Small intestine (tissue), 16 donors: Measurements from ENCODE around the gene ABCD3. TPM values are rescaled to one million over a fixed set of nuclear protein-coding genes. Genes with fewer than 3 reads are reported as not detected.
"Not testable (repeated sequence)": the region's sequence is repeated elsewhere in the genome, so short reads cannot be mapped to it uniquely, and the experiment has no call there.

Source experiments
- DNase-seq, 2 donors: peaks; one replicate each; pipeline versions ENCODE4 v3.0.0 to v3.0.0-alpha.2; 2013
- FAIRE-seq: peaks from 2 replicates; lab custom pipeline; 2012; peaks lifted over from hg19 to GRCh38; lab: Jason Lieb, UNC
- H3K27ac ChIP-seq, 3 donors: one replicate each; pipeline ENCODE4 v1.5.1; 2013; ENCODE audit warnings: low read length in 2 of 3, mild to moderate bottlenecking in 2 of 3, control low read depth in 1 of 3, inconsistent platforms in 1 of 3, low read depth in 1 of 3, moderate library complexity in 1 of 3
- H3K27me3 ChIP-seq, 3 donors: one replicate each; pipeline ENCODE4 v1.6.1; 2013; ENCODE audit warnings: low read length in 3 of 3, inconsistent platforms in 1 of 3; ENCODE audit not compliant: control insufficient read depth in 3 of 3, insufficient read depth in 3 of 3
- H3K36me3 ChIP-seq, 3 donors: one replicate each; pipeline ENCODE4 v1.6.1; 2013; ENCODE audit warnings: low read length in 3 of 3, inconsistent platforms in 1 of 3, low read depth in 1 of 3, mild to moderate bottlenecking in 1 of 3, moderate library complexity in 1 of 3; ENCODE audit not compliant: control insufficient read depth in 3 of 3, insufficient read depth in 2 of 3
- H3K4me1 ChIP-seq, 3 donors: one replicate each; pipeline ENCODE4 v1.6.1; 2013; ENCODE audit warnings: low read length in 2 of 3, inconsistent platforms in 1 of 3, low read depth in 1 of 3, mild to moderate bottlenecking in 1 of 3, moderate library complexity in 1 of 3; ENCODE audit not compliant: control insufficient read depth in 3 of 3, insufficient read depth in 2 of 3
- H3K4me3 ChIP-seq, 3 donors: one replicate each; pipeline ENCODE4 v1.5.1; 2013; ENCODE audit warnings: low read length in 3 of 3, control low read depth in 1 of 3, inconsistent platforms in 1 of 3, low read depth in 1 of 3, mild to moderate bottlenecking in 1 of 3, moderate library complexity in 1 of 3
- H3K9me3 ChIP-seq, 2 donors: one replicate each; pipeline ENCODE4 v1.6.1; 2013; ENCODE audit warnings: low read depth in 1 of 2, low read length in 1 of 2; ENCODE audit not compliant: control insufficient read depth in 2 of 2, insufficient read depth in 1 of 2
- WGBS, 3 donors: extraction: QIAGEN DNeasy Blood & Tissue Kit; methylation state at CpG; one replicate each; pipeline ENCODE4 v1.1.7; 2013; 5-methylcytosine and 5-hydroxymethylcytosine counted together
- long read RNA-seq, 10 donors: transcript quantifications; one replicate each; lab custom pipeline, GENCODE V29; 2026
- polyA plus RNA-seq, 4 donors: library from polyadenylated mRNA; stranded (reverse) in 3 of 4; unstranded in 1 of 4; fragments of 200-250 nt in 3 of 4; fragments of 120-200 nt in 1 of 4; gene quantifications; one replicate each; pipeline versions ENCODE4 v1.2.1 to v1.2.3, GENCODE V29; 2013
- donor health status: healthy with polysubstance abuse.
- donor health status: control.
- donor health status: control.
- donor health status: Bipolar disorder and iron deficiency.
- donor health status: healthy.

ABCD3 gene
- 10 to 100 TPM; 31.3 to 58.6 (median 38.2) TPM for polyA plus RNA-seq
- long read RNA-seq, donor 1 = 0 reads
- long read RNA-seq, donor 2, partial matches to known transcripts = 0 of 2 reads
- long read RNA-seq, donor 2, other reads (novel, unspliced or antisense) = 0 of 2 reads
- long read RNA-seq, donor 3, partial matches to known transcripts = 7 of 7 reads
- long read RNA-seq, donor 3, other reads (novel, unspliced or antisense) = 0 of 7 reads
- long read RNA-seq, donor 4 = 0 reads
- long read RNA-seq, donor 5 = 0 reads
- long read RNA-seq, donor 6, partial matches to known transcripts = 0 of 2 reads
- long read RNA-seq, donor 6, other reads (novel, unspliced or antisense) = 0 of 2 reads
- long read RNA-seq, donor 7 = 0 reads
- long read RNA-seq, donor 8, partial matches to known transcripts = 0 of 1 reads
- long read RNA-seq, donor 8, other reads (novel, unspliced or antisense) = 0 of 1 reads
- long read RNA-seq, donor 9, partial matches to known transcripts = 0 of 3 reads
- long read RNA-seq, donor 9, other reads (novel, unspliced or antisense) = 0 of 3 reads
- long read RNA-seq, donor 10, transcript ABCD3-202 (23 exons, 3,538 nt) = major isoform, 9 of 9 reads
- long read RNA-seq, donor 10, partial matches to known transcripts = 0 of 9 reads
- long read RNA-seq, donor 10, other reads (novel, unspliced or antisense) = 0 of 9 reads

- Histone ChIP-seq H3K4me3 (peak within 1 kb of the TSS; percentile 74 to 98 (median 87)), H3K27me3 (no peaks in the 10 kb centered on the region), H3K9me3 (no peaks in the 10 kb centered on the region), H3K36me3 (no peaks in the 10 kb centered on the region), H3K27ac (peak within 1 kb of the TSS; percentile 78 to 97 (median 91)), H3K4me1 (peaks cover 0 to 10% (median 8%) of the 10 kb centered on the region in 3 donors)
- FAIRE-seq (no peak), DNase-seq (peak; percentile 97 to 99)
- WGBS, 3 donors = 0 to 1% (median 0%) methylated on average over 23 to 84 of the region's 84 CpGs
Observed at GRCh38 chr1:94417978-94418663, at the start of gene ABCD3. TSS of gene ABCD3 (plus strand) at chr1:94418389. CDS start at chr1:94418479, 90 bp downstream.

GRCh38 chr1:94372771-94373170 lies 45.4 kb upstream of the ABCD3 start:
- H3K36me3 ChIP-seq, H3K4me3 ChIP-seq, H3K27ac ChIP-seq, H3K27me3 ChIP-seq, FAIRE-seq, DNase-seq, H3K4me1 ChIP-seq, H3K9me3 ChIP-seq: not testable (repeated sequence)

GRCh38 chr1:94373311-94373710 lies 44.9 kb upstream of the ABCD3 start:
- H3K36me3 ChIP-seq, H3K27me3 ChIP-seq, FAIRE-seq, DNase-seq, H3K4me3 ChIP-seq, H3K27ac ChIP-seq, H3K9me3 ChIP-seq, H3K4me1 ChIP-seq: not testable (repeated sequence)
- 54 to 70% (median 69%) methylated on average over 2 of the region's 2 CpGs for WGBS, 3 donors

- H3K9me3 ChIP-seq, H3K27ac ChIP-seq, H3K4me3 ChIP-seq, FAIRE-seq, H3K4me1 ChIP-seq, H3K27me3 ChIP-seq, H3K36me3 ChIP-seq, DNase-seq: not testable (repeated sequence)
- WGBS, 3 donors = 83 to 89% (median 84%) methylated on average over 7 of the region's 7 CpGs
Observed at GRCh38 chr1:94375666-94376065, 42.5 kb upstream of the ABCD3 start.

- H3K4me1 ChIP-seq, DNase-seq, H3K27me3 ChIP-seq, H3K27ac ChIP-seq, FAIRE-seq, H3K36me3 ChIP-seq, H3K4me3 ChIP-seq, H3K9me3 ChIP-seq: not testable (repeated sequence)
- 64 to 67% (median 65%) methylated on average over 2 of the region's 2 CpGs for WGBS, 3 donors
Observed at GRCh38 chr1:94378493-94378892, 39.7 kb upstream of the ABCD3 start.

- H3K27ac ChIP-seq = no peak overlapping the region
- peaks cover 0 to 11% (median 2%) of the 10 kb centered on the region in 3 donors for H3K4me1 ChIP-seq
- FAIRE-seq (no peak), DNase-seq (peak; percentile 31 to 74)
- no peaks in the 10 kb centered on the region for H3K36me3 ChIP-seq
- H3K27me3 ChIP-seq = no peaks in the 10 kb centered on the region
- WGBS, 3 donors = 45 to 77% (median 58%) methylated on average over 3 of the region's 3 CpGs
- no peak overlapping the region for H3K4me3 ChIP-seq
- H3K9me3 ChIP-seq = no peaks in the 10 kb centered on the region
Observed at GRCh38 chr1:94379615-94380014, 38.6 kb upstream of the ABCD3 start.

GRCh38 chr1:94382201-94382600 lies 36.0 kb upstream of the ABCD3 start:
- no peaks in the 10 kb centered on the region for H3K27me3 ChIP-seq
- DNase-seq = peak in 1 of 2 donors; percentile 39
- no peaks in the 10 kb centered on the region for H3K9me3 ChIP-seq
- H3K36me3 ChIP-seq = no peaks in the 10 kb centered on the region
- H3K27ac ChIP-seq = no peak overlapping the region
- no peak for FAIRE-seq
- WGBS, 3 donors = 11 to 55% (median 34%) methylated on average over 3 of the region's 3 CpGs
- peaks cover 0 to 27% (median 8%) of the 10 kb centered on the region in 3 donors for H3K4me1 ChIP-seq
- H3K4me3 ChIP-seq = no peak overlapping the region

GRCh38 chr1:94383966-94384408 lies 34.2 kb upstream of the ABCD3 start:
- peaks cover 0 to 2% of the 10 kb centered on the region in 2 donors for H3K9me3 ChIP-seq
- no peak overlapping the region for H3K4me3 ChIP-seq
- H3K4me1 ChIP-seq = peaks cover 0 to 34% (median 8%) of the 10 kb centered on the region in 3 donors
- peak; percentile 97 to 98 for DNase-seq
- H3K36me3 ChIP-seq = no peaks in the 10 kb centered on the region
- no peaks in the 10 kb centered on the region for H3K27me3 ChIP-seq
- WGBS, 3 donors = 6 to 40% (median 10%) methylated on average over 4 of the region's 4 CpGs
- H3K27ac ChIP-seq = peak overlapping the region in 1 of 3 donors; percentile 90
- FAIRE-seq = peak; percentile 94
